Upper lobe of left lung (tissue), 4 donors: ENCODE measurements around the gene VWA5B1.

Source experiments
- EP300 ChIP-seq, 4 donors: sonication (generic); formaldehyde crosslinking; IDR thresholded peaks; one replicate each; pipeline ENCODE4 v1.5.1; 2017; ENCODE audit warnings: antibody characterized with exemption in 4 of 4, control low read depth in 2 of 4
- POLR2A ChIP-seq, 4 donors: fragments of 450-650 bp; IDR thresholded peaks; one replicate each; pipeline ENCODE4 v1.5.1; 2016 to 2017; ENCODE audit warnings: antibody characterized with exemption in 4 of 4, mild to moderate bottlenecking in 2 of 4
- POLR2AphosphoS5 ChIP-seq, 2 donors: sonication (generic); formaldehyde crosslinking; IDR thresholded peaks; one replicate each; pipeline ENCODE4 v1.5.1; 2017; ENCODE audit warnings: antibody characterized with exemption in 2 of 2
- TF ChIP-seq, protein P1 (sequence below), 6 experiments: fragments of 450-650 bp in 4 of 6; fragments of 200-600 bp in 2 of 6; sonication (generic) in 2 of 6; IDR thresholded peaks; one replicate each; pipeline ENCODE4 v1.5.1; 2016 to 2019; ENCODE audit warnings: antibody characterized with exemption in 6 of 6

DNA sequence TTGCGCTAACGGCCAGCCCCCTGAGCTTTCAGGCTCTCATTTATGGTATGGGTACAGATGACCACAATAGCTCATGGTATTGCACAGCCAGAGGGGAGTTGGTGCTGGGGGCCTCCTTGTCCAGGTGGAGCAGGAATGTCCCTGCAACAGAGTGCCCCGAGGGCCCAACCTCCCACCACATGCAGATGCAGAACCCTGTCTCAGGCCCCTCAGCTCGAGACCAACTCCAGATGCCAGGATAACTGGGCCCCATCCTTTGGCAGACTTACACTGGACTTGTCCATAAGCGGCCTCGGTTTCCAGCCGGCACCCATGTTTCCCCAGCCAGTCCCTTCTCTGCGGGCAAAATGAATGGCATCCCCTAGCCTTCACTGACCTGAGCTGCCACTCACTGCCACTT, 67.1 kb downstream of the VWA5B1 start:
- TF ChIP-seq POLR2AphosphoS5 (IDR thresholded peaks at IDR 0.05) (no peak), EP300 (IDR thresholded peaks at IDR 0.05) (no peak), POLR2A (IDR thresholded peaks at IDR 0.05) (no peak)
- TF ChIP-seq, protein P1, sequence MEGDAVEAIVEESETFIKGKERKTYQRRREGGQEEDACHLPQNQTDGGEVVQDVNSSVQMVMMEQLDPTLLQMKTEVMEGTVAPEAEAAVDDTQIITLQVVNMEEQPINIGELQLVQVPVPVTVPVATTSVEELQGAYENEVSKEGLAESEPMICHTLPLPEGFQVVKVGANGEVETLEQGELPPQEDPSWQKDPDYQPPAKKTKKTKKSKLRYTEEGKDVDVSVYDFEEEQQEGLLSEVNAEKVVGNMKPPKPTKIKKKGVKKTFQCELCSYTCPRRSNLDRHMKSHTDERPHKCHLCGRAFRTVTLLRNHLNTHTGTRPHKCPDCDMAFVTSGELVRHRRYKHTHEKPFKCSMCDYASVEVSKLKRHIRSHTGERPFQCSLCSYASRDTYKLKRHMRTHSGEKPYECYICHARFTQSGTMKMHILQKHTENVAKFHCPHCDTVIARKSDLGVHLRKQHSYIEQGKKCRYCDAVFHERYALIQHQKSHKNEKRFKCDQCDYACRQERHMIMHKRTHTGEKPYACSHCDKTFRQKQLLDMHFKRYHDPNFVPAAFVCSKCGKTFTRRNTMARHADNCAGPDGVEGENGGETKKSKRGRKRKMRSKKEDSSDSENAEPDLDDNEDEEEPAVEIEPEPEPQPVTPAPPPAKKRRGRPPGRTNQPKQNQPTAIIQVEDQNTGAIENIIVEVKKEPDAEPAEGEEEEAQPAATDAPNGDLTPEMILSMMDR (IDR thresholded peaks at IDR 0.05), result no peak
